Fibroblast of skin of right quadriceps (primary cell): Measurements from ENCODE around the gene SYNPR.
"Not testable (repeated sequence)": the region's sequence is repeated elsewhere in the genome, so short reads cannot be mapped to it uniquely, and the experiment has no call there.

Source experiments
- DNase-seq: peaks from one replicate; pipeline ENCODE4 v3.0.0-alpha.2; 2013

Gene SYNPR

DNA sequence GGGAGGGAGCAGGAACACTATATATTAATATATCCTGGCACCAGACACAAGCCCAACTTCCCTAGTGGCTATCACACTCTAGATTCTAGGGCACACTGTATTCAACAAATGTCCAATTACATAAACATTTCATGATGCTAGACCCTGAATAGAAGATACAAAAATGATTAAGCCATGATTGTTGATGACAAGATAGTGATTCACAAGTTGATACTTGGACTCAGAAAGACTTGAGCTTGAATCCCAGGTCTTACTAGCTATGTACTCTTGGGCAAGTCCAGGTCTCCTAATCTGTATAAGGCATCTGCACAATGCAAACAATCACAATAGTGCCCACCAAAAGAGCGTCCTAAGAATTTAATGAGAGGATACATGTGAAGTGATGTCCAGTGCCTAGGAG lies 364.4 kb downstream of the SYNPR start:
- no peak for DNase-seq

GRCh38 chr3:63644212-63644797 lies 366.2 kb downstream of the SYNPR start:
- DNase-seq: no peak

DNA sequence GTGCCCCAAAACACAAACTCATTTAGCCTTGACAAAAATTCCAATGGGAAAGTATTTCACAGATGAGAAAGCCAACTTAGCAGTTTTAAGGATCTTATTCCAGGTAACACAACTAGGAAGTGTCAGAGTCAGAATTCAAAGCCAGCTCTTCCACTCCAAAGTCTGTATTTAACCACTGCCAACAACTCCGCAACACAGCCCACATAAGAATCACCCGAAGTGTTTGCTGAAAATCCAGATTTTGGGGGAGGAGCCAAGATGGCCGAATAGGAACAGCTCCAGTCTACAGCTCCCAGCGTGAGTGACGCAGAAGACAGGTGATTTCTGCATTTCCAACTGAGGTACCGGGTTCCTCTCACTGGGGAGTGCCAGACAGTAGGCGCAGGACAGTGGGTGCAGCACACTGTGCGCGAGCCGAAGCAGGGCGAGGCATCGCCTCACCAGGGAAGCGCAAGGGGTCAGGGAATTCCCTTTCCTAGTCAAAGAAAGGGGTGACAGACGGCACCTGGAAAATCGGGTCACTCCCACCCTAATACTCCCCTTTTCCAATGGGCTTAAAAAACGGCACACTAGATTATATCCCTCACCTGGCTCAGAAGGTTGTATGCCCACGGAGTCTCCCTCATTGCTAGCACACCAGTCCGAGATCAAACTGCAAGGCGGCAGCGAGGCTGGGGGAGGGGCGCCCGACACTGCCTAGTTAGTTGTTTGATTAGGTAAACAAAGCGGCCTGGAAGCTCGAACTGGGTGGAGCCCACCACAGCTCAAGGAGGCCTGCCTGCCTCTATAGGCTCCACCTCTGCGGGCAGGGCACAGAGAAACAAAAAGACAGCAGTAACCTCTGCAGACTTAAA lies 367.0 kb downstream of the SYNPR start:
- DNase-seq: not testable (repeated sequence)

- no peak for DNase-seq
These were observed 374.1 kb downstream of the SYNPR start, which contains the start of gene SNTN for GRCh38 chr3:63652066-63652725. Gene SNTN, plus strand, starts transcription at chr3:63652675. Its CDS starts 13 bp downstream, at chr3:63652688.

GRCh38 chr3:63654211-63654610 lies 376.1 kb downstream of the SYNPR start:
- DNase-seq: peak; percentile 49

- DNase-seq: peak; percentile 40
These were observed 376.8 kb downstream of the SYNPR start for GRCh38 chr3:63654931-63655330.

- DNase-seq: peak; percentile 96
These were observed 377.4 kb downstream of the SYNPR start for GRCh38 chr3:63655519-63655918.

GRCh38 chr3:63656786-63657185 lies 378.7 kb downstream of the SYNPR start:
- peak; percentile 92 for DNase-seq

DNA sequence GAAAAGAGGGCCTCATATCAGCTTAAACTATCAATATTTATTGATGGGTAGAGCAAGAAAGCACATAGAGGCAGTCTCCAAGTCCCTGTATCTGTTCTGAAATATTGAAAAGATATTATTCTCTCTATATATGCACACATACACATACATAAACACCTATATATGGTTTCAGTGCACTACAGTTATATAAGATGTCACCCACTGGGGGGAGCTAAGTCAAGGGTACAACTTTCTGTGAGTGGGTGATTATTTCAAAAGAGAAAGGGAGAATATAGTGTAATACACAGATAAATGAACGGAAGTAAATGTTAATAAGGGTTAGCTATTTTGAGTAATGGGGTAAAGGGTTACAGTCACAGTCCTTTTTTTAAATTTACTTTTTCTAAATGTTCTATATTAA lies 383.1 kb downstream of the SYNPR start:
- DNase-seq: peak; percentile 33

DNA sequence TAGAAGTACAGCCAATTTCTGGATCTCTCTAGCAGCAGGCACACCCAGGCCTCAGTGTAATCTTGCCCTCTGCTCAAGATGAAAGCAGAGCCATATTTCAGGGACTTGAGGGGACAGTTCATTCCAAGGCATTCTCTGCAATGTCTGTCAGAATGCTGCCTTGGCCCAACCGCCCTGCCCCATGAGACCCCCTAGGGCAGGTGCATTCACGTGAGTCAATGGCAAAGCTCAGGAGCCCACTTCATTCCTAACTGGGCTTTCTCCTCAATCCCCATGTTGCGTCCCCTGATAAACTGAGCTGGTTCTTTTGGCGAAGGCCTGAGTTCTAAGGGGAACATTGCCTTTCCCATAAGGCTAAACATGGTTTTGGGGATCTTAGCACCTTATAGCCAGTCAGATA lies 383.9 kb downstream of the SYNPR start:
- DNase-seq: no peak

- no peak for DNase-seq
These were observed 384.4 kb downstream of the SYNPR start for GRCh38 chr3:63662500-63662899.
